ENCODE results near the gene LEKR1. TPM values are rescaled to one million over a fixed set of nuclear protein-coding genes. Genes with fewer than 3 reads are reported as not detected.

LEKR1 gene
- total and polyA plus RNA-seq, 9 of the 15 experiments (the other 6 are each of a cell fraction or from before 2014, with no cell fraction given) = 0.76 to 1.8 (median 1.2) TPM

DNA sequence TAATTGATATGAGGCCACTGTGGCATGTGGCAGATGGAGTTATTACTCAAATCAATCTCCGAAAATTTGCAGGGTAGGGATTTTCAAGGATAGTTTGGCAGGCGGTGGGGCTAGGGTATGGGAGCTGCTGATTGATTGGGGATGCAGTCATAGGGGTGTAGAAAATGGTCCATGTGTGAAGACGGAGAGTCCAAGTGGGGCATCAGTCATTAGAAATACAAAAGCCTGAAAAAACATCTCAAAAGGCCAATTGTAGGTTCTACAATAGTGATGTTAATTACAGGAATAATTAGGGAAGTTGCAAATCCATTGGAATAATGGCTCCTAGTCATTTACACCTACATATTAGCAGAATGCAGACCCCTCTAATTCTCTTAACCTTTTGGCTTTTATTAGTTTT lies 4.9 kb downstream of the LEKR1 start:
- H3K9me3 ChIP-seq (replicated peaks; ENCODE audit: control insufficient read depth, insufficient read depth, low read depth, low read length) = no peaks in the 10 kb centered on the region
- in situ Hi-C loops (cut with MboI) (no loop called here), intact Hi-C loops (cut with micrococcal nuclease) (no loop called here)
- H3K4me3 ChIP-seq = no peak overlapping the region
- H3K4me1 ChIP-seq (replicated peaks in 1 of 2; ENCODE audit: control insufficient read depth in 2 of 2, insufficient read depth in 2 of 2, low read length in 2 of 2) = peaks cover 6 to 13% of the 10 kb centered on the region in 2 experiments; a peak in 4 of 5 replicates
- DNase-seq (ENCODE audit: extremely low read depth in 1 of 4, low spot score in 3 of 4) (no peak), ATAC-seq (no peak), FAIRE-seq (no peak)
- peaks cover 14% of the 10 kb centered on the region; the same call in 2 of the 3 replicates for H3K79me2 ChIP-seq (ENCODE audit: control insufficient read depth, insufficient read depth, low read length)
- no peak overlapping the region for H2AFZ ChIP-seq (ENCODE audit: low read depth, low read length)
- POLR2A ChIA-PET = no interaction called here
- no peaks in the 10 kb centered on the region for H4K20me1 ChIP-seq (replicated peaks; ENCODE audit: control insufficient read depth, insufficient read depth, low read length)
- no peaks in the 10 kb centered on the region for H3K27me3 ChIP-seq (ENCODE audit: control insufficient read depth in 2 of 2, insufficient read depth in 2 of 2, low read length in 2 of 2)
- CTCF ChIA-PET (ENCODE audit: low intra/inter-chr PET ratio) = no interaction called here
- no peak overlapping the region for H3K4me2 ChIP-seq (ENCODE audit: insufficient read depth, low read length)
- H3K27ac ChIP-seq (ENCODE audit: extremely low read depth, low read depth, low read length) = no peak overlapping the region
- no peaks in the 10 kb centered on the region for H3K9me1 ChIP-seq (ENCODE audit: control insufficient read depth, insufficient read depth, low read length)
- no TSS peak for BruUV-seq (replicated peaks)
- H3K9ac ChIP-seq (ENCODE audit: insufficient read depth in 1 of 2, low read depth in 2 of 2, low read length in 2 of 2) = no peak overlapping the region
- no peaks in the 10 kb centered on the region; the same call in 2 of the 3 replicates for H3K36me3 ChIP-seq (ENCODE audit: control insufficient read depth, insufficient read depth, low read length)
- TF ChIP-seq, protein P1, sequence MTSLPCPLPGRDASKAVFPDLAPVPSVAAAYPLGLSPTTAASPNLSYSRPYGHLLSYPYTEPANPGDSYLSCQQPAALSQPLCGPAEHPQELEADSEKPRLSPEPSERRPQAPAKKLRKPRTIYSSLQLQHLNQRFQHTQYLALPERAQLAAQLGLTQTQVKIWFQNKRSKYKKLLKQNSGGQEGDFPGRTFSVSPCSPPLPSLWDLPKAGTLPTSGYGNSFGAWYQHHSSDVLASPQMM (CRISPR knock-in tag; IDR thresholded peaks at IDR 0.05) = no peak
- 87% methylated on average over 3 of the region's 3 CpGs for WGBS (ENCODE audit: insufficient coverage, low coverage, missing lambda C conversion rate)

DNA sequence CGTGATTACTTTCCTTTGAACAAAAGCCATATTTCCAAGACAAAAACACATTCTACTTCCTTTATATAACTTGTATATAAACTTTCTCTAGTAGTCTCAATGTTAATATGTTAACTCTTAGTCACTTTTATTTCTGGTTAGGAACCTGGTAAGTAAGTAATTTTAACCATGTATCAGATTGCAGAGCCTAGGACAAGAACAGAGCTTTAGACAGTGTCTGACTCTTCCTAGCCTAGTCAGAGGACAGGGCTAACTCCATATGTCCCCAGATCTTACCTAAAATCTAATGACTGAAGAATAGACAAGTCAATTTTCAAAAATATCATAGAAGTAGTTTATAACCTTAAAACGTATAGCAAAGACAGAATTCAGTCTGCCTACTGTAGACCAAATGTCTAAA lies 8.3 kb downstream of the LEKR1 start:
- H3K9ac ChIP-seq (ENCODE audit: insufficient read depth in 1 of 2, low read depth in 2 of 2, low read length in 2 of 2) = no peak overlapping the region
- no TSS peak for BruUV-seq (replicated peaks)
- intact Hi-C loops (cut with micrococcal nuclease) = no loop called here
- WGBS (ENCODE audit: insufficient coverage, low coverage, missing lambda C conversion rate) = 51% methylated on average over 2 of the region's 2 CpGs
- no peaks in the 10 kb centered on the region; the same call in 2 of the 3 replicates for H3K36me3 ChIP-seq (ENCODE audit: control insufficient read depth, insufficient read depth, low read length)
- DNase-seq (ENCODE audit: extremely low read depth in 1 of 4, low spot score in 3 of 4) (no peak), ATAC-seq (no peak), FAIRE-seq (no peak)
- no peaks in the 10 kb centered on the region for H3K9me1 ChIP-seq (ENCODE audit: control insufficient read depth, insufficient read depth, low read length)
- POLR2A ChIA-PET = no interaction called here
- H3K4me1 ChIP-seq (replicated peaks in 1 of 2; ENCODE audit: control insufficient read depth in 2 of 2, insufficient read depth in 2 of 2, low read length in 2 of 2) = no peaks in the 10 kb centered on the region; a peak in 1 of 5 replicates
- H3K27ac ChIP-seq (ENCODE audit: extremely low read depth, low read depth, low read length) = no peak overlapping the region
- no peaks in the 10 kb centered on the region for H3K9me3 ChIP-seq (replicated peaks; ENCODE audit: control insufficient read depth, insufficient read depth, low read depth, low read length)
- no peaks in the 10 kb centered on the region for H3K27me3 ChIP-seq (ENCODE audit: control insufficient read depth in 2 of 2, insufficient read depth in 2 of 2, low read length in 2 of 2)
- H3K4me2 ChIP-seq (ENCODE audit: insufficient read depth, low read length) = no peak overlapping the region
- H3K79me2 ChIP-seq (ENCODE audit: control insufficient read depth, insufficient read depth, low read length) = no peaks in the 10 kb centered on the region
- H3K4me3 ChIP-seq = no peak overlapping the region
- CTCF ChIA-PET (ENCODE audit: low intra/inter-chr PET ratio) = no interaction called here
- no peak overlapping the region for H2AFZ ChIP-seq (ENCODE audit: low read depth, low read length)
- no peaks in the 10 kb centered on the region for H4K20me1 ChIP-seq (replicated peaks; ENCODE audit: control insufficient read depth, insufficient read depth, low read length)
- in situ Hi-C loops (cut with MboI) = no loop called here
- TF ChIP-seq, protein P2, sequence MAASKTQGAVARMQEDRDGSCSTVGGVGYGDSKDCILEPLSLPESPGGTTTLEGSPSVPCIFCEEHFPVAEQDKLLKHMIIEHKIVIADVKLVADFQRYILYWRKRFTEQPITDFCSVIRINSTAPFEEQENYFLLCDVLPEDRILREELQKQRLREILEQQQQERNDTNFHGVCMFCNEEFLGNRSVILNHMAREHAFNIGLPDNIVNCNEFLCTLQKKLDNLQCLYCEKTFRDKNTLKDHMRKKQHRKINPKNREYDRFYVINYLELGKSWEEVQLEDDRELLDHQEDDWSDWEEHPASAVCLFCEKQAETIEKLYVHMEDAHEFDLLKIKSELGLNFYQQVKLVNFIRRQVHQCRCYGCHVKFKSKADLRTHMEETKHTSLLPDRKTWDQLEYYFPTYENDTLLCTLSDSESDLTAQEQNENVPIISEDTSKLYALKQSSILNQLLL (CRISPR knock-in tag; IDR thresholded peaks at IDR 0.05; ENCODE audit: borderline replicate concordance) = no peak
- TF ChIP-seq HDAC2 (IDR thresholded peaks at IDR 0.05) (no peak), ZSCAN29 (IDR thresholded peaks at IDR 0.05) (no peak), ILK (tag; IDR thresholded peaks at IDR 0.05; ENCODE audit: borderline replicate concordance, low read depth) (no peak), SRSF3 (IDR thresholded peaks at IDR 0.05; ENCODE audit: insufficient read depth, low read length) (no peak), CBFA2T3 (IDR thresholded peaks at IDR 0.05) (no peak), NR4A1 (CRISPR knock-in tag; IDR thresholded peaks at IDR 0.05) (no peak), NR4A1 (tag; IDR thresholded peaks at IDR 0.05) (no peak), SMAD2 (IDR thresholded peaks at IDR 0.05; ENCODE audit: low read depth, low read length) (no peak)
- TF ChIP-seq, protein P3, sequence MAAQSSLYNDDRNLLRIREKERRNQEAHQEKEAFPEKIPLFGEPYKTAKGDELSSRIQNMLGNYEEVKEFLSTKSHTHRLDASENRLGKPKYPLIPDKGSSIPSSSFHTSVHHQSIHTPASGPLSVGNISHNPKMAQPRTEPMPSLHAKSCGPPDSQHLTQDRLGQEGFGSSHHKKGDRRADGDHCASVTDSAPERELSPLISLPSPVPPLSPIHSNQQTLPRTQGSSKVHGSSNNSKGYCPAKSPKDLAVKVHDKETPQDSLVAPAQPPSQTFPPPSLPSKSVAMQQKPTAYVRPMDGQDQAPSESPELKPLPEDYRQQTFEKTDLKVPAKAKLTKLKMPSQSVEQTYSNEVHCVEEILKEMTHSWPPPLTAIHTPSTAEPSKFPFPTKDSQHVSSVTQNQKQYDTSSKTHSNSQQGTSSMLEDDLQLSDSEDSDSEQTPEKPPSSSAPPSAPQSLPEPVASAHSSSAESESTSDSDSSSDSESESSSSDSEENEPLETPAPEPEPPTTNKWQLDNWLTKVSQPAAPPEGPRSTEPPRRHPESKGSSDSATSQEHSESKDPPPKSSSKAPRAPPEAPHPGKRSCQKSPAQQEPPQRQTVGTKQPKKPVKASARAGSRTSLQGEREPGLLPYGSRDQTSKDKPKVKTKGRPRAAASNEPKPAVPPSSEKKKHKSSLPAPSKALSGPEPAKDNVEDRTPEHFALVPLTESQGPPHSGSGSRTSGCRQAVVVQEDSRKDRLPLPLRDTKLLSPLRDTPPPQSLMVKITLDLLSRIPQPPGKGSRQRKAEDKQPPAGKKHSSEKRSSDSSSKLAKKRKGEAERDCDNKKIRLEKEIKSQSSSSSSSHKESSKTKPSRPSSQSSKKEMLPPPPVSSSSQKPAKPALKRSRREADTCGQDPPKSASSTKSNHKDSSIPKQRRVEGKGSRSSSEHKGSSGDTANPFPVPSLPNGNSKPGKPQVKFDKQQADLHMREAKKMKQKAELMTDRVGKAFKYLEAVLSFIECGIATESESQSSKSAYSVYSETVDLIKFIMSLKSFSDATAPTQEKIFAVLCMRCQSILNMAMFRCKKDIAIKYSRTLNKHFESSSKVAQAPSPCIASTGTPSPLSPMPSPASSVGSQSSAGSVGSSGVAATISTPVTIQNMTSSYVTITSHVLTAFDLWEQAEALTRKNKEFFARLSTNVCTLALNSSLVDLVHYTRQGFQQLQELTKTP (IDR thresholded peaks at IDR 0.05; ENCODE audit: low read depth in 1 of 2, partially characterized antibody in 2 of 2) = no peak

All from K562 (cell line).